ENCODE measurements around the gene YEATS2.

DNA sequence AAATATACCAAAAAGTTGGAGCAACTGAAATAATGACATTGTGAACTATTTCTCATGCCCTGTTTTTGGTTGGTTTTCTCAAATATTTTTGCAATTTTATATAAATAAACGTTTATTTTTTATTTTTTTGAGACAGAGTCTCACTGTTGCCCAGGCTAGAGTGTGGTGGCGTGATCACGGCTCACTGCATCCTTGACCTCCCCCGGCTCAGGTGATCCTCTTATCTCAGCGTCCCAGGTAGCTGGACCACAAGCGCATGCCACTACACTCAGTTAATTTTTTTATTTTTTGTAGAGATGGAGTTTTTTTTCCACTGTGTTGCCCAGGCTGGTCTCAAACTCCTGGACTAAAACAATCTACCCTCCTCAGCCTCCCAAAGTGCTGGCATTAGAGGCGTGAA lies 45.6 kb downstream of the YEATS2 start:
- TF ChIP-seq POLR2A (IDR thresholded peaks at IDR 0.05; ENCODE audit: low read length), result no peak
- TF ChIP-seq GATA1 (IDR thresholded peaks at IDR 0.05; ENCODE audit: low read depth, low read length), result no peak
